Measurements from ENCODE around the gene KCNN3.
A peak's percentile ranks its signal among the peaks of the same experiment; 100 is the strongest.

Gene KCNN3

DNA sequence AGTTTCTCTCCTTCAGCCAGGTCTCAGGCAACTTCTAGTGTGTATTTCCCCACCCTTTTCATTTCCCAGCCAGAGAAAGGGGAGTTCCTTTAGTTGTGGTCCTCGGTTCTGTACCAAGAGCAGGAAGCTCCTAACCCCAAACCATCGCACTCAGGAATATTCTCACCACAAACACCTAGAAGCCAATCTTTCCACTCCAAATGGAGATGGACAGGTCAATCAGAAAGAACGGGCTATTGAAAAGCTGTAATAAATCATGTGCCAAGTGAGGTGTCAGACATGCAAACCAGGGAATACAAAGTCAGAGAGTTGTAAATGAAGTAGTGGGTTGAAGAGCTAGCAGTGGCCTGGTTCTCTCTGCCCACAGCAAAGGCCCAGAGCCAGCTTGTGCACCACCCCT is 77.2 kb downstream of the KCNN3 start:
- no peak for DNase-seq (ENCODE audit: low read depth in 2 of 2)

DNA sequence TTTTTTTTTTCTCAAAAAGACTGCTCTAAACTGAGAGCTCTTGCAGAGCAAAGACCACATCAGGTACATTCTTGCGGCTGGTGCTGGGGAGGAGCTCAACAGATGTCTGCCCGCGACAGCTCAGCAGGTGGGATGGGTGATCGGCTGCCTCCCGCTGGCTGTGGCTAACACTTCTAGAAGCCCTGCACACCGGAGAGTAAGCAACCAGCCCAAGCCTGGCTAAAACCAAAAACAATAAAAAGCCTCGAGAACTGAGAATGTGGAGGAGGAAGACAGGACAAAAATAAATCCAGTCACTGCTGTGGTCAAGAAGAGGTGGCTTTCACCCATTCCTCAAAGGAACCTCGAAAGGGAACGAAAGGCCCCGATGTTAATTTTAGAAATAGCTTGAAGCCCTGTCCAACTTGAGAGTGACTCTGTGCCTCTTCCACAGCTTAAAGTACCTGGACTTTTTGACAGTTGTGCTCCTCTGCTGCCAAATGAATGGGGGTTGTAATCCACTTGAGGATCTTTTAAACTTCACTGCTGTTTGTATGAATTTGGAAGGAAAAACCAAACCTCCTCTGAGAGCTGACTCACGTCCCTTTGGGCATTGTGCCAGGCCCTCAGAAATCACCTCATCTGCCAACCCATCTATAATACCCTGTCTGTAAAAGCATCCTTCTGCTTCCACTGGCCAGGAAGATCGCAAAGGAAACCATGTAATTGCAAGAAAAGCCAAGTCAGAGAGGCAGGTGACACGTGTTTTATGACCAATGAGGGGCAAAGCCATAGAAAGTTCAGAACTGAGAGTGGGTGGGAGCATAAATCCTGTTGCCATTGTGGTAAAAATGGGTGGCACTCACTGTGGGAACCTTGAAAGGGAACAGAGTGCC is 78.6 kb downstream of the KCNN3 start:
- DNase-seq (ENCODE audit: low read depth in 2 of 2), result peak; percentile 58 to 70

DNA sequence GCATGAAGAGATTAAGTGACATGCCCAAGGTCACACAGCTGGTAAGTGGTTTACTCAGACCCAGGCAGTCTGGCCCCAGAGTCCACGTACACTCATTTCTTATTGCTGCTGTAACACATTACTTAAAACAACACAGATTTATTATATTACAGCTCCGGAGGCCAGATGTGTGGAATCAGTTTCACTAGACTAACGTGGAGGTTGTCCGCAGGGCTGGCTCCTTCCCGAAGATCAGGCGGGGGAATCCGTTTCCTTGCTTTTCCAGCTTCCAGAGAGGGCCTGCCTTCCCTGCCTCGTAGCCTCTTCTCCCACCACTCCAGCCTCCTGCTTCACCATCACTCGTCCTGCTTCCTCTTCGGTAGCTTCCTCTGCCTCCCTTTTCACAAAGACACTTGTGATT is 81.2 kb downstream of the KCNN3 start:
- DNase-seq (ENCODE audit: low read depth in 2 of 2), result no peak

DNA sequence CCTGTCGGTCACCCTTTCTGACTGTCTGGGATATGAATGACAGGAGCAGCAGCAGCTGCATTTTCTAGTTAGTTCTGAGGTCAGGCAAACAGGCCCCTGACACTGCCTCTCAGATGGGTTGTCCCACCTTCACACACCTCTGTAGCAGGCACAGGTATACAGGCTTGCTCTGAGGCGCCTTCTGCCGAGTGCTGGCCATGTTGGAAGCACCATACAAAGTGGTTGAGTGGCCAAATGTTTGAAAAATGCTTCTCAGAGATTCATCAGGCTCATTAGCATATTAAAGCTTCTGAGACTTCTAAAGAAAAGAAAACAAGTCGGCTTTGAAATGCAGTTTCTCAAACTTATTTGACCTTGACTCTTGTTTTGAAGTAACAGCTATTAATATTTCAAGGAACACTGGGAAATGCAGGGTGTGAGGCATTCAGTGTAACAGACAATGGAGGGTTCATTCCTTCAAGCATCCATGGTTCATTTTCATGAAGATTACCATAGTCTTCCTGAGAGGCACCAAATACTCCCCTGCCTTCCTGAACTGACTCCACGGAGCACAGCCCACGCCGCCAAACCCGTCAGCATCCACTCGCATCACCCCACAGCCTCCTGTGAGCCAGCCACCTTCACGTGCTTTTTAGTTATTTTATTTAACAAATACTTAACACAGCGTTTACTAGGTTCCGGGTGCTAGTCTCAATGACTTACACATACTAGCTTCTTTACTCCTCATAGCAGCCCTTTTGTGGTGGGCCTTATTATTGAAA is 81.8 kb downstream of the KCNN3 start:
- DNase-seq (ENCODE audit: low read depth in 2 of 2), result no peak

DNA sequence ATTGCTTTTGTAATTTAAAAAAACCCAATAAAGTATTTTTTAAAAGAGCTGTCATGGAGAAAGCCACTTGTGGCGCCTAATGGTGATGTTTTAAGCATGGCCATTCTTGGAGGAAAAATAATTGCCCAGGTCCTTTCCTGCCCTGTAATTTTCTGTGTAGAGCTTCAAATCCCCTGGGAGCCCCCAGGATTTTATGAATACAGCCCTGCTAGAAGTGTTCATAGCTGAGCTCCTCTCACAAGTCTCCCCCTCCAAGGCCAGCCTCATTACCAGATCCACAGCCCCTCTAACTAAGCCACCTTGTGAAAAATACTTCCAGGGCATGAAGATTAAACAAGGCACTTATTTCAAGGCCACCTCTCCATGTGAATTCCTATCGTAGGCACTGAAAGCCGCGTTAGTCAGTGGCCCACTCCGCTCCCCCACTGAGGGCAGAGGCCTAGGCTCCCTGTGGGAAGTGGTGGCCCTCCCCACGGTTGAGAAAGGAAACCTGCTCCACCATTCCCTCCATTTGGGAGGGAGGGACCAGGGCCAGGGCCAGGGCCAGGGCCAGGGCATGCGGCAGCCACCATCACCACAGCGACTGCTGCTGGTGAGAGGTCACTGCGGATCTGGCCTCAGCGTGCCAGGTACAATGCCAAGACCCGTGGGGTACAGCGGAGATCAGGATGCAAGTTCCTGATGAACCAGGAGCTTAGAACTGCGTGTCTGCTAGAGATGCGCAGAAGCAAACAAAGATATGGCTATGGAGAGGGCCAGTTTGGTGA is 83.1 kb downstream of the KCNN3 start:
- no peak for DNase-seq (ENCODE audit: low read depth in 2 of 2)

DNA sequence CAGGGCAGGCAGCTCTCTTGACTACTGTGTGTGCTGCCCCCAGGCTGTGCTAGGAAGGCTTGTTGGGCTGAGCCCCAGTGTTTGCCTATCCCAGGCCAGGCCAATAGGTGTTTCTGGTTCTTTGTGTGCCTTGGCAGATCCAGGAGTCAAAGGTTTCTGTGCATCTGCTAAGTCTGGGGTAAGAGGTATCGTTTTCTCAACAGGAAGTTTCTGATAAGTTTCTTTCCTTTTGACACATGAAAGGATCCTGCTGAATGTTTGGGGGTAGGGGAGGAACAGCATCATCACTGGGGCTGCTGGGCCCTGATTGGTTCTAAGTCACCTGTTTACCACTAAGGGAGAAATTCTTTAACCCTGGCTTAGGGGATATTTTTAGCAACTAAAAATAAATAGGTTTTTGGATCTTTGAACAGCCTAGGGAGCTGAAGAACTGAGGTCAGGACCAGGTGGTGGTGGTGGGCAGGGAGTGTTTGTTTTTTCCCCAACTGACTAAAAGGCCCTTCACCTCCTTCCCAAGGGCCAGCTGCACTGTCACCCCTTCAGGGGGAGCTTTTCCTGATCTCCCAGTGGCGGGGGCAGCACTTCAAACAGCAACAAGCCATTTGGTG is 85.1 kb downstream of the KCNN3 start:
- peak in 1 of 2 donors; percentile 37 for DNase-seq (ENCODE audit: low read depth in 2 of 2)

DNA sequence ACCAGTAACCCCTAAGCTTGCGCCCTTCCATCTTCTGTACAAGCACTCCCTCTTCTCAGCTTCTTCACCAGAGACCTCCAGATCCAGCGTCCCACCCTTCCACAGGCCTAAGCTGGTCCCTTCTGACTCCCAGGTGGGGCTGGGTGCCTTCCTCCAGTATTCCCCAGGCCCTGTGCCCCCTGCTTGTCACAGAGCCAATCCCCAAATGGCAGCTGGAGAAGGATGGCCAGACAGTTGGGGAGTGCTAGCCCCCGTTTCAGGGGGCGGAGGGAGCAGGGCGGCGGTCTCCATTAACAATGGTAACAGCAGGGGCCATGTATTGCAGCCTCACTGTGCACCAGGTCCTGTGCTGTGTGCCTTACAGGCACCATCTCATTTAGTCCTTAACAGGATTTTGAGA is 85.7 kb downstream of the KCNN3 start:
- no peak for DNase-seq (ENCODE audit: low read depth in 2 of 2)

DNA sequence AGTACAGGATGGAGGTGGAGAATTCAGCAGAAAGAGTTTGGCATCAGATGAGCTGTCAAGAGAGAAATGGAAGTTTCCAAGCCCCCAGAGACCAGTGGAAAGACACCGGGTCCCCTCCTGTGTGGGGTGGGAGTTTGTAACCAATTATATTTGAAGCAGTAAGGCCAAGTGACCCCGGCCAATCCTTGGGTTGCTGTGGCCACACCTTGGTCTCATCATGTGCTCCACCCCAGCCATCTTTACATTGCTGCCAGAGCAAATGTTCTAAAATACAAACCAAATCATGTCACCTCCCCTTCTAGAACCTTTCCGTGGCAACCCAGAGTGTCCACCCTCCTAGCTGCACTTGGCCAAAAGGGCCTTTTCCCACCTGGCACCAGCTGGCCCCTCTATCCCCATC is 86.1 kb downstream of the KCNN3 start:
- no peak for DNase-seq (ENCODE audit: low read depth in 2 of 2)

DNA sequence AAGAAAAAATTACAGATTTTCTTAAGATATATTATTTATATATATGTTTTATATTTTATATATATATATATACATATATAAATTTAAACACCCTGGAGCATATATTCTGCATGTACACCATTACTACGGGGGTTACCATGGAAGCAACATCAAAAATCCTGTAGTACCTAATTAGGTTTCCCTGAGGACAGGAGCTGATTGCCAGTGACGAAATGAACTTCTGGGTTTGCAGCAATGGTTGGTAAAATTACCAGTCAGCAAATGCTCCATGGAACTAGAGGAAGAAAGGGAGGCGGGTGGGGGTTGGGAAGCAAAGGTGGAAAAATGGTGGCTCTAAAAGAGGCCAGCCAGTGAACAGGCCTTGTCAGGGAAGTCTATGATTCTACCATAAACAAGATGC is 89.5 kb downstream of the KCNN3 start:
- no peak for DNase-seq (ENCODE audit: low read depth in 2 of 2)

DNA sequence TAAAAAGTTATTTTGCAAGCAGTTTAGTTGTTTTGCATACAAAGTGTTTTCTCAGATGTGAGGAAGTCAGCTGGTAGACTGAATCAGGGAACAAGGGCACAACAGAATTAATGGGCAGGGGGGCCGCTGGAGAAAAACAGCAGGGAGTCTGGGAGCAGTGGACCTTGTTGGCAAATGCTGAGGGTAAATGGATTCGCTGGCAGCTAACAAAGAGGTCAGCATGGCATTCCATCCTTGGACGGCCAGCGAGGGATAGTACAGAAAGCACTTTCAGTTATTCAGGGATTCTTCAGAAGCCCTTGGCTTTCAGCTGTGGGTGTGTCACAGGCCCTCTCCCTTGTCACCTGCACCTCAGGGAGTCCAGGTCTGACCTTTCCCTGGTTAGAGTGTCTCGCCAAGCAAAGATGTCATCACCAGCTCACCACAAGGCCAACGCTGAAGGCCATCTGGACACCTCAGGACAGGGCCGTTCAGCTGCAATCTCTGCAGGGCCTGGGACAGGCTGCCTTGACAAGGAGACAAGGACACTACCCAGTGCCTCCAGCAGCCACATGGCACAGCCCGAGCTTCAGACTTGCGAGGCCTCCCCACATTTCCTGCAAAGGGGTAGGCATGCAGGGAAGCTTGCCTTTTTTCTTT is 90.4 kb downstream of the KCNN3 start:
- DNase-seq (ENCODE audit: low read depth in 2 of 2), result no peak

DNA sequence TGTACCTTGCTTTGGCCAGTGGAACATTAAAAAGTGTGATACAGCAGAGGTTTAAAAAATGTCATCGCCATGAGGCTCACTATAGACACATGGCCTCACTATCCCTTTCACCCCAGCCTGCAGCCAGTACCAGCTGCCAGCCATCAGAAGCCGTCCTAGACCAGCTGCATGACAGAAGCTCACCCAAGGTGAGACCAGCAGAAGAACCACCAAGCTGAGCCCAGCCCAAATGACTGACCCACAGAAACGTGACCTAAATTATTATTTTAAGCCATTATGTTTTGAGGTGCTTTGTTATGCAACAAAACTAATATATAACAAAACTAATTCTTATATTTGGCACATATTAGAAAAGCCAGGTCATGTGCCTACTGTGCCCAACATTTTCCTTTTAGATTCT is 91.1 kb downstream of the KCNN3 start:
- DNase-seq (ENCODE audit: low read depth in 2 of 2), result no peak

DNA sequence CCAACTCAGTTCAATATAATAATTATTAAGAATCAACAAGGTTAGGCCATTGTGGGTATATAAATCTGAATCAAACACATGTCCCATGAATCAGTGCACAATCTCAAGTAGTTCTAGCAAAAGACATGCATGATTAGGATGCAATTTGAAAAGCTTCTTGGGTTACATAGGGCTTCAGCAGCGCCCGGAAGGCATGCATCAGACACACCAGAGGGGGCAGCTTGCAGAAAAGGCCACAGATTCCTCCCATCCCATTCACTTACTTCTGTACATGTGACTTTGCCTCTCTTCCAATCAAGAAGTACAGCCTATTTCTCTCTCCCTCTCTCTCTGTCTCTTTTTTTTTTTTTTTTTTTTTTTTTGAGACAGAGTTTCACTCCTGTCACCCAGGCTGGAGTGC is 91.8 kb downstream of the KCNN3 start:
- DNase-seq (ENCODE audit: low read depth in 2 of 2), result no peak

DNA sequence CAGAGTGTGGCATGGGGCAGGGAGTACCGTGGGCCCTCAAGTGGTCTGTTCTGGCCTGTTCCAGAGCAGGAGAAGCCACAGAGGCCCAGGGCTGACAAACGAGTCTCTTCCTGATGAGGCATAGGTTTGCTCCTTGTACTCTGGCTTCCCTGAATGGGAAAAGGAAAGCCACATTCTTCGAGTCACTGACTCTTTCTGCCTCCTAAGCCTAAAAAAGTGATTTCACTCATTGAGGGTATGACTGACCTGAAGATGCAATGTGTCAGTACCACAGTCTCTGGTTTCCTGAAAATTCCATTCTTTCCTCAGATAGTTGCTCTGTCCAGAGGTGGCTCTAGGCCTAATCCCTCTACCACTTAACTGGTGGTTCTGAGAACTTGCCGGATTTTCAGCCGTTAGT is 92.3 kb downstream of the KCNN3 start:
- DNase-seq (ENCODE audit: low read depth in 2 of 2), result no peak

DNA sequence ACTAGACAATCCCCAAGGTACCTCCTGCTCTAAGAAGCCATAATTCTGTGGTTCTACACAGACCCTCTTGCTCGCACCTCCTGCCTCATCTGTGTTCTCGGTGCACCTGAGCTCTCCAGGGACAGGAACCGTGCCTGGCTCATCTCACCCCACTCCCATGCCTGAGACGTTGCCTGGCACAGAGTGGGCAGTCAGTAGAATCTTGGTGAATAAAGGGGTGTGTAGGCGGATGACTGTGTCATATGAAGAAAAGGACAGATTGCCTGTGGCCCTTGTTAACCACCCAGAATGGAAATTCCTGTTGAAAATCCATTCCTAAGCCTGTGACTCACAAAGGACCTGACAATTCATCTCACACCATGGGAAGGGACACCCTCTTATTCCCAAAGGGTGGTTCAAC is 92.9 kb downstream of the KCNN3 start:
- no peak for DNase-seq (ENCODE audit: low read depth in 2 of 2)

DNA sequence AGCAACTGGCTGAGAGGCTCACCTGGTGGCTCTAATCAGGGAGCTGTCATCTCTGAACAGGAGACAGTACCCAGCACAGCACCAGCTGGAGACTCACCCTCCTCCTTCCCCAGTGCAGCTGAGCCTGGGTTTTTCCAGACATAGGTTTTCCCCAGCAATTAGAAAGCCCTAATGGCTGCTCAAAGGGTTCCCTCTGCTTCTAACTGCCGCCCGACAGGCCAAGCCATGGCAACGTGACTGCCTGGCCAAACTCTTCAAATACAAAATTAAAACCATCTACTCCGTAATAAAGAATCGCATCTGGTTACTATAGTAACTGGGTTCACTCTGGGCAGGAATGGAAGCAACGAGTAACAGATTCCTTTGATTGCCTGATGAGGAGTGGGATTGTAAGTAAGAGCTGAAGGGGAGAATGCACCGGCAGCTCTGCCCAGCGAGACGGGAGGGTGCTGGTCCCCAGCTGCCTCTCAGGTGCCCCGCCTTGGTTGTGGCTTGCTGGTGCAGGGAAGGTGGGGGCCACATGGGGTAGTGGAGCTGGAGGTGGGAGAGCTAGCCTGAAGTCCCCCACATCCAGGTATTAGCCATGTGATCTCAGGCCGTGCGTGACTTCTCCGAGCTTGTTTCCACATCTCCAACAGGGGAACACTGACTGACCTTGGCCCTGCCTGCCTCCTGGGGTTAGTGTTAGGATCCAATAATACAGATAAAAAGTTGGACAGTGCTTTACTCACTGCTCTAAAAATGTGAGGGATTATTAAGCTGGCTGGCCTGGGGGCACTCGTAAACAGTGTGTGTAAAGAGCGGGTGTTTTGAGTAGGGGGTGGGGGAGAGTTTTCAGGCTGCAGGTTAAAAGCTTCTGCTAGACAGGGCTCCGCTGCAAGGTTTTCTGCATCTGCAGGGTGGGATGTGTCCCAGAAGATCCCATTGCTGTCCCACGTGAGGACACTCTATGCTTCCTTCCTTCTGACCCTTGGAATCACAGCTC is 94.2 kb downstream of the KCNN3 start:
- no peak for DNase-seq (ENCODE audit: low read depth in 2 of 2)

DNA sequence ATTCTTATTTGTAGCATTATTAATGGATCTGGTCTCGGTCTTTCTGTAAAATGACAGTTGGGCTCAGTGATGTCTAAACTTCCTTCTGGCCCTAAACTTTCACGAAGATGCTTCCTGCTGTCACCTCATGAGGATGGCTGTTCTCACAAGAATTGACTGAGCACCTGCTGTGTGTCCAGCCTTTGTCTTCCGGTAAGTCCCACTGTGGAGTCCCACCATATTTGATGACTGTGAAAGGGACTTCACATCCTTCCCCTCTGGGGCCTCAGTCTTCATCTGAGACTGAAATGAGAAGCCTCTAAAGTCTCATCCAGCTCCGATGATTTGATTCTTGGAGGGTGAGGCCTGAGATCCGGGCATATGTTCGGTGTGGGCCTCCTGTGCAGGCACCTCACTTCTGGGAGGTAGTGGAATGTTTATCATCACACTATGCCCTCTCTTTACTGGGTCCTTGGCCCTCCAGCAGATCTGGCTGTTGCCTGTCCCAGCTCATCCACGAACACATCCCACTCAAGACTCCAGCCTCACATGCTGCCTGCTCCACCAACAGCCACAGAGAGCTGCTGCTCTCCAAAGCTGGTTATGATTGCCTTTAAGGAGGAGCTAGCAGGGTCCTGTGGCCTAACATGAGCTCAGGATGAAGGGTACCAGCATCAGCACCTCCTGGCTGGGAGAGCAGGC is 95.8 kb downstream of the KCNN3 start:
- DNase-seq (ENCODE audit: low read depth in 2 of 2), result no peak

DNA sequence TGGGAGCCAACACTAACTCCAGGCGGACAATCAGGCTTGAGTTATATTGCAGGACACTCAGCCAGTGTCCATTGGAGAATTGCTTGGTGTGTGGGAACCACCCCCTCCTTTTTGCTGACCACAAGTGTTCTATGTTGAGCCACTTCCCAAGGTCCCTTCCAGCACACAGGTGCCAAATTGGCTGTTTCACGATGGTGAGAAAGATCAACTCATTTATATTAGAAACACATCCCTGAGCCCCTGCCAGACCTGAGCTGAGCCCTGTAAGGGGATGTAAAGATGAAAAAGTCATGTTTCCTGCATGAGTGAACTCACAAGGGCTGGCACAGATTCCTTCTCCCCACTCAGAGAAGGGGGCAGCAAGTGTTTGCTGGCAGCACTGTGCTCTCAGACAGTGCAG is 96.5 kb downstream of the KCNN3 start:
- no peak for DNase-seq (ENCODE audit: low read depth in 2 of 2)

DNA sequence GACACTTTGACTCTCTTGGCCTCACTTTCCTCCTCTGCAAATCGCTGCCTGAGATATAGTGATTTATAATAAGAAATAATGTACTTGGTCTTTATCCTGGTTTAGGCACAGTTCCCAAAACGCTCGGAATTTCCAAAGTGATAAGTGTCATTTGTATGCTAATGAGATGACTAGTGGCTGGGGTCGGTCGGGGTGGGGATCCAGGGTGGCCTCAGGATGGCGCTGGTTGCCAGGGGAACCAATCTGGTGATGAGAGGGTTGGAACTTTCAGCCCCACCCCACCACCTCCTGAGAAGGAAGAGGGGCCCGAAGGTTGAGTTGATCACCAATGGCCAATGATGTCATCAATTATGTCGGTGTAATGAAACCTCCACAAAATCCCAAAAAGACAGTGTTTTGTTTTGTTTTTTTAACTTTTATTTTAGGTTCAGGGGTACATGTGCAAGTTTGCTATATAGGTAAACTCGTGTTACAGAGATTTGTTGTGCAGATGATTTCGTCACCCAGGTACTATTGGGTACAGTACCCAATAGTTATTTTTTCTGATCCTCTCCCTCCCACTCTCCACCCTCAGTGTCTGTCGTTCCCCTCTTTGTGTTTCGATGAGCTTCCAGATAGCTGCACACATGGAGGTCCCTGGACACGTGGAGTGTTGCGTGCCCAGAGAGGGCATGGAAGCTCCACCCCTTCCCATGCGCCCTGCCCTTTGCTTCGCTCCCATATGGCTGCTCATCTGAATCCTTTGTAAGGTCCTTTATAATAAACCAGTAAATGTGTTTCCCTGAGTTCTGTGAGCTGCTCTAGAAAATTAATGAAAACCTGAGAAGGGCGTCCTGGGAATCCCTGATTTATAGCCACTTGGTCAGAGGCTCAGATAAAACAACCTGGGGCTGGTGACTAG is 97.2 kb downstream of the KCNN3 start:
- no peak for DNase-seq (ENCODE audit: low read depth in 2 of 2)

DNA sequence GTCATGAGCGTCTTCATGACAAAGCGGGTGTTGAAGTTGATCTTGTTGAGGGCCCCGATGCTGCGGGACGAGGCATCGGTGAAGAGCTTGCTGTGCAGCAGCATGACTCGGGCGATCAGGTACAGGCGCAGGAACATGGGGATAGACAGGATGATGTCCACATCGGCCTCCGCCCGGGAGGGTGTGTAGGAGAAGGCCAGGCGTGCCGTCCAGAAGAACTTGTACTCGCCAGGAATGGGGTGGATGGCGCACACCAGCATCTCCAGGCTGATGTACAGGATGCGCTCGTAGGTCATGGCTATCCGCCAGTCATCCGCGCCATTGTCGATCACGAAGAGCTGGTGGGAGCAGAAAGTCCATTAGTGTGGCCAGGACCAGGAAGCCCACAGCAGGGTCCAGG is 98.0 kb downstream of the KCNN3 start:
- DNase-seq (ENCODE audit: low read depth in 2 of 2), result no peak
